Hepatocyte (in vitro differentiated cells): ENCODE measurements around the gene MB21D2.

Source experiments
- EZH2 ChIP-seq: fragments of 200-600 bp; sonication (generic); IDR thresholded peaks from 2 replicates; pipeline ENCODE4 v1.6.1; 2016; ENCODE audit warnings: antibody characterized with exemption, mild to moderate bottlenecking, borderline replicate concordance
- EZH2phosphoT487 ChIP-seq: fragments of 200-600 bp; sonication (generic); IDR thresholded peaks from one replicate; pipeline ENCODE4 v1.6.1; 2018; ENCODE audit warnings: antibody characterized with exemption, mild to moderate bottlenecking, low read depth, moderate library complexity; ENCODE audit not compliant: unreplicated experiment, severe bottlenecking
- TF ChIP-seq, protein P1 (sequence below): fragments of 200-600 bp; sonication (generic); IDR thresholded peaks from 2 replicates; pipeline ENCODE4 v1.5.1; 2016; ENCODE audit warnings: antibody characterized with exemption, mild to moderate bottlenecking; ENCODE audit not compliant: poor library complexity

DNA sequence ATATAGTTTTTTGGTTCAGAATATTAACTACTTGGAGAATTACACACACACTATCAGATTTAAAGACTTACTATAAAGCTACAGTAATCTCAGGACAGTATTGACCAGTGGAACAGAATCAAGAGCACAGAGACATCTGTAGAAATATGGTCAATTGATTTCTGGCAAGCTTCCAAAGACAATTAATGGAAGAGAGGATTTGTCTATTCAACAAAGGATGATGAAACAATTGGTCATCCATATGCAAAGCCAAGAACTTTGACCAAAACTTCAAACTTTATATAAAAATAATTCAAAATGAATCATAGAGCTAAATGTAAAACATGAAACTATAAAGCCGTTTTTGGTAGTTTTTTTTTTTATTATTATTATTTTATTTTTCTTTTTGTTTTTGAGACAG lies 29.8 kb upstream of the MB21D2 start:
- TF ChIP-seq EZH2phosphoT487: no peak
- TF ChIP-seq EZH2: no peak
- TF ChIP-seq, protein P1, sequence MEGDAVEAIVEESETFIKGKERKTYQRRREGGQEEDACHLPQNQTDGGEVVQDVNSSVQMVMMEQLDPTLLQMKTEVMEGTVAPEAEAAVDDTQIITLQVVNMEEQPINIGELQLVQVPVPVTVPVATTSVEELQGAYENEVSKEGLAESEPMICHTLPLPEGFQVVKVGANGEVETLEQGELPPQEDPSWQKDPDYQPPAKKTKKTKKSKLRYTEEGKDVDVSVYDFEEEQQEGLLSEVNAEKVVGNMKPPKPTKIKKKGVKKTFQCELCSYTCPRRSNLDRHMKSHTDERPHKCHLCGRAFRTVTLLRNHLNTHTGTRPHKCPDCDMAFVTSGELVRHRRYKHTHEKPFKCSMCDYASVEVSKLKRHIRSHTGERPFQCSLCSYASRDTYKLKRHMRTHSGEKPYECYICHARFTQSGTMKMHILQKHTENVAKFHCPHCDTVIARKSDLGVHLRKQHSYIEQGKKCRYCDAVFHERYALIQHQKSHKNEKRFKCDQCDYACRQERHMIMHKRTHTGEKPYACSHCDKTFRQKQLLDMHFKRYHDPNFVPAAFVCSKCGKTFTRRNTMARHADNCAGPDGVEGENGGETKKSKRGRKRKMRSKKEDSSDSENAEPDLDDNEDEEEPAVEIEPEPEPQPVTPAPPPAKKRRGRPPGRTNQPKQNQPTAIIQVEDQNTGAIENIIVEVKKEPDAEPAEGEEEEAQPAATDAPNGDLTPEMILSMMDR: no peak
